ENCODE data around the gene XRRA1.

The XRRA1 gene

DNA sequence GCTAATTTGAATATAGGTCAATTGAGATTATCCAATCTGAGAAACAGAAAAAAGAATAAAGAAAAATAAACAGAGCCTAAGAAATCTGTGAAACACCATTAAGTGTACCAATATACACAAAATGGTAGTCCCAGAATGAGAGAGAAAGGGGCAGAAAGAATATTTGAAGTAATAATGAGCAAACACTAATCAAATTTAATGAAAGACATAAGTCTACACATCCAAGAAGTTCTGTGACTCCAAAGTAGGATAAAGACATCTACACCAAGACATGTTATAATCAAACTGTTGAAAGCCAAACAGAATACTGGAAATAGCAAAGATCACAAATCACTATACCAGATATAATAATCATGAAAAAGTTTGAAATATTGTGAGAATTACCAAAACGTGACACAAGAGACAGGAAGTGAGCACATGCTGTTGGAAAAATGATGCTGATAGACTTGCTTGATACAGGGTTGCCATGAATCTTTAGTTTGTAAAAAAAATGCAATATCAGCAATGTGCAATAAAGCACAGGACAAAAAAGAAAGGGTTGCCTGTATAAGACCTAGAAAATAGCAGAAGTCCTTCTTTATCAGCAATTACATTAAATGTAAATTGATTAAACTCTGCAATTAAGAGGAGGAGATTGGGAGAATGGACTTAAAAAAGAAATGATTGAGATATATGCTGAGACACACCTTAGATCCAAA is 124.5 kb downstream of the XRRA1 start:
- no peak for DNase-seq

DNA sequence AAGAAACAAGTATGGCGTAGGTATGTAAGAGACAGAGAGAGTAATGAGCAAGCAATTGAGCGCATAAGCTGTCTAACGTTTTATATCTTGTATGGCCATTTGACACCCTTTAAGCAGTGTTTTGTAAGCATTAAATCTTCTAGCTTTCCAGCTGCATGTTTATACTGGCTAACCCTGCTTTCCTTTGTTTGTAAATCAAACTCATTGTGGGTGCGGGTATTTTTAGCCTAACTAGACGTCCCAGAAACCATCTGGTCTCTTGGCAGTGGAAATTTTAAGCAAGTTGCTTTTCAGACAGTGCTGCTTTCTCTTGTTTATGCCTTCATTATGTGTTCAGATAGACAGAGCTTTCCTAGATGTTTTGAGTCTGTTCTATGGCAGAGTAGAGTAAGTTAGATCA is 126.7 kb downstream of the XRRA1 start:
- no peak for DNase-seq

DNA sequence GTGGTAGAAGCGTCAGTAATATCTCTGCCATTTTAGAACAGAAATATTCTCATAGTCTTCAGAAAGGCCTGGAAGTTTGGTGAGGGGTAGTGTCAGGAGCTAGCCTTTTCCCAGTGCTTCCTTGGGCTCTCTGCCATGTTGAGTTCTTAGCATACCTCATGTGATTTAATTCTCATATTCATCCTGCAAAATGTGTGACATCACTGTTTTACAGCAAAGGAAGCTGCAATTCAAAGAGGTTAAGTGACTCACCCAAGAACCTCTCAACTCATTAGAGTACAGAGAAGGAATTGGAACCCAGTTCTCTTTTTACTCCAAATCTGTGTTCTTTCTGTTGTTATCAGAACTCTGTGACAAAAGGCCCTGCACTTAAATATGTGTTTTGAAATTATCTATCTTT is 128.1 kb downstream of the XRRA1 start:
- DNase-seq, result no peak

DNA sequence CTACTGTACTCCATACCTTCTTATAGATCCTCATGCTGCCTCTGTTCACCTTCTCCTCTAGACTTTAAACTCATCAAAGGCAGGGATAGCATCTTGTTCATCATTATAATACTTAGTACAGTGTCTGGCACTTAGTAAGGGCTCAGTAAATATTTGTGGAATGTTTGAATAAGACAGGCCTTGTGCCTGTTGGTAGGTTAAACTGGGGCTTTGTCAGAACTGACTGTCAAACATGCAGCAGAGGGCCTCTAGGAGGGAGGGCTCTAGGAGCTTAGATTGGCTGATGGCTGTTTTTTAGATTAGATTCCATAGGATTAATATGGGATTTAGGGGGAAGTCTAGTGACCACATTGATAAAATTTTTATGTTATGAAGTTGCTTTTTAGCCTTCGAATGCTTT is 129.5 kb downstream of the XRRA1 start:
- DNase-seq, result no peak

DNA sequence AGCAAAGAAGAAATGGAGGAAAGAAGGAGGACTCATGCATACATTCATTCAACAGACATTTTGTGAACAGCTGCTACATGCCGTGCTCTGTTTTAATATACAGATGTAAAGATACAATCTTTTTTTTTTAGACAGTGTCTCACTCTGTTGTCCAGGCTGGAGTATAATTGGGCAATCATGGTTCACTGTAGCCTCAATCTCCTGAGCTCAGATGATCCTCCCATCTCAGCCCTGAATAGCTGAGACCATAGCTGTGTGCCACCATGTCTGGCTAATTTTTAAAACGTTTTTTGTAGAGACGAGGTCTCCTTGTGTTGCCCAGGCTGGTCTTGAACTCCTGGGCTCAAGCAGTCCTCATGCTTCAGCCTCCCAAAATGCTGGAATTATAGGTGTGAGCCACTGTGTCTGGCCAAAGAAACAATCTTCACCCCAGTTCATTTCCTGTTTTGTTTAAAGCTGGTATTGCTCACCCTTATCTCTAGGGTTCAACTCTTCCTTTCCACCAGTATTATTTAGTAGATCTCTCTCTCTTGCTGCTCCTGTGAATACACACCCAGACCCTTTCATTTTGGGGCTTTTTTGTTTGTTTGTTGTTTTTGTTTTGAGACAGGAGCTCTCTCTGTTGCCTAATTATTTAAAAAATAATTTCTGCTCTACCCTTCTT is 130.5 kb downstream of the XRRA1 start:
- no peak for DNase-seq

DNA sequence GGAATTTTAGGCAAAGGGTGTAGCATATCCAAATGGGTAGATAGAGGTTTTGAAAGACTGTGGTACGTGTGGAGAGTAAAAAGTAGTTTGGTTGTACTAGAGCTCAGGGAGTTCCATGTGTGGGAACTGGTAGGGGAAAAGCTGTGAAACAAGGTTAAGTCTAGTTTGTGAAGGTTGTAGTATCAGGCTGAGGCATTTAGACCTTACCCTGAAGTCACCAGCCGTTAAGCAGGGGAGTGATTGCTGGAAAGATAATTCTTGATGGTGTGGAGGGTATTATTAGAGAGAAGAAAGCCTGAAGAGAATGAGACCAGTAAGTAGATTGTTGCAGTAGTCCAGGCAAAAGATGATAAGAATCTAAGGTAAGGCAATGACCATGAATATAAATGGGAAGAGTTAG is 132.2 kb downstream of the XRRA1 start:
- no peak for DNase-seq

DNA sequence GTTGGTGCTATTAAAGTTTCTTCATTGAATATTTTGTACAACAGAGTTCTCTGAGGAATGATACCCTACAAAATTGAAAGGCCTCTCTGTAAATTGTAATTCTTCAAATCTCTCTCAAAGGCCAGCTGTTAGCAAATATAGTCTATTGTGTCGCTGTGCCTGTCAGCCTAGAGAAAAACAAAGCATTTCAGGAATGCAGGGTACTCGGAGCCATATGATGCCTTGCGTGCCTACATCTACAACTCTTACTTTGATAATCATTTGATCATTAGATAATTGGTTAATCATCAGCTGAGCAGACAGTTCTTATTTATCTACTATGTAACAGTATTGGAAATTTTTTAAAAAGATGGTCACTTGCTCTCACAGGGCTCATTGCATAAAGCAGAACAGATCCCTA is 132.9 kb downstream of the XRRA1 start:
- DNase-seq, result no peak

DNA sequence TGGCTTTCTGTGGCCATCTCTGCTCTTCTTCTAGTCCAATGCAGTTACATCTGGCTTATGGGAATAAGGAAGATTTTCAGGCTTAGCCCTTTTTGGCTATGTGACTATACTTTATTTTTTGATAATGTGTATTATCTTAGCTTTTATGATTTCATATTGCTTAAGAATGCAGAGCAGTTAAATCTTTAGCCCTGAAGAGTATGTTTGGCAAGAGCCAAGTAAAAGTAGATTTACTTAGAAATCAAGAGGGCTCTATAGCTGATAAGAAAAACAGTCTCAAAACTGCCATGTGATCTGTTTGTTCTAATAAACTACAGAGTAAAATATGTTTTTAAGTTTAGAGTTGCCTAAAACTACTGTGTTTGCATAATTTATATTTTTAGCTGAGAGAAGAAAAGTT is 139.1 kb downstream of the XRRA1 start:
- no peak for DNase-seq

DNA sequence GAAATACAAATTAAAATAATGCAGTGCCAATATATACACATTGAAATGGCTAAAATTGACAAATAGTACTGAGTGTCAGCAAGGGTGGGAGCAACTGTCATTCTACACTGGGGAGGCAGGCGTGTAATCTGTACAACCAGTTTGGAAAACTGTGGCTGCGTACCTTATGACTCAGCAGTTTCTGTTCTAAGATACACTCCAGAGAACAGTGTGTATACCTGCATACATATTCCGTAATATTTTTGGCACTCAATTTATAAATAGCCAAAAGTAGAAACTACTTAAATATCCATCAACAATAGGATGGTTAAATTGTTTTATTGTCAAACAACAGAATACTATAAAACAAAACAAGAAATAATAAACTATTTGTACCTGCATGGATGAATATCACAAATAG is 142.6 kb downstream of the XRRA1 start:
- no peak for DNase-seq

DNA sequence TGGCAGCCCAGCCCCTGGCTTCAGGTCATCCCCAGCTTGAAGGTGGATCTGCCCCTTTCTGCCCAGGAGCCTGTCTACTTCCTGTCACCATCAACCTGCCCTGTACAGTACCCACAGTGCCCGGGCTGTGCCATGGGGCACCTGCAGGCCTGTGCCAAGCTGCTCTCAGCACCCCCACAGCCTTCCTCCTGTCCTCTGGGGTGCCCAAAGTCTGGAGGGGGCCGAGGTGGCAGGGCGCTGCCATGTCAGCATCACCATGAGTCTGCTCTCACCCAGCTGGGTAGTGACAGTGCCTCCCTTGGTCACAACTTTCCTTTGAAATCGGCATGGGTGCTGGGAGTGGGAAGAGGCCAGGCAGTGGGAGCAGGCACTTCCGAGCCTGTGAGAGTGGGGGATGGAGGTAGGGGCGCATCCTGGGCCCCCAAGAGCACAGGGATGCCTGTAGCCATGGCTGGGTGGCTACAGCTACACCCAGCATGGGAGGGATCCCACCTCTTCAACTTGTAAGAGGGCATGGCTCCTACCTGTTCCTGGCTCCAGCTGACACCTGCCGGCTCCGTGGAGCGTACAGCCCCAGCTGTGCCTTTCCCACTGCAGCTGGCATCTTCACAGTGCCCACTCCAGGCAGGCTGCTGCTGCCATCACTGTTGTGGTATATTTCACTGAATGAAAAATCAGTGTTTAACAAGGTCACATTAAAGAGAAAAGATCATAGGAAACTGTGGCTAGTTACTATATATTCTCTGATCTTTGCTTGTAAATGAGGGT is 157.4 kb downstream of the XRRA1 start:
- DNase-seq, result no peak

Data from bone marrow (tissue), 2 donors.